ENCODE measurements around the gene SEH1L.

Gene SEH1L

DNA sequence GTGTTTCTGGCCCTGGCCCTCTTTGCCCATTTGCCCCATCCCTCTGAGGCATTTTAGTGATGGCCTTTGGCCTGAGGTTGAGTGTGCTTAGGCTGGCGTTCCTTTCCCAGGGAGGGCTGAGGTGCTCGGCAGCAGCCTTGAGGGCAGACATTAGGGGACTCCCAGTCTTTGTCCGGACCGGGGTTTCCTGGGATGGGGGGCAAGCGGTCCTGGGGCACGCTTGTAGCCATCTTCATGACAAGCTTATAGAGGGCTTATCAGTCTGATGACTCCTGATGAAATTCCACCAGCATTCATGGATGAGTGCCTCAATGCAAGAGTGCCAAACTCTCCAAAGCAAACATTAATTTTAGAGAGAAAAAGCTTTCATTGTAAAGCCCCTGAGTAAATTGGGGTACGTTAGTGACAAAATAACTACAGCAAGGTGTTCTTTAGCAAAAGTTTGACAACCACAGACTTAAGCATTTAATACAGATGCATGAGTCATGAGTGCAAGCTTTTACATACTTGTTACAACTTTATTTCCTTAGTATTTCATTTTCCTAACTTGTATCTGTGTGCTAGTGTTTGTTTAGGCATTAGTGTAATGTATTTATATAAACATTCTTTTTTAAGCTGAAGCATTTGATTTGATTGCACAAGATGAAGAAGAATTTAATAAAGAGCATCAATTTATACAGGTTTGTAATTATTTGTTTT, 89.0 kb downstream of the SEH1L start:
- DNase-seq (ENCODE audit: low read depth in 2 of 2), result no peak
